Astrocyte of the spinal cord (primary cell): ENCODE data around the gene IL15.
A peak's percentile ranks its signal among the peaks of the same experiment; 100 is the strongest.
"Not testable (repeated sequence)": the region's sequence is repeated elsewhere in the genome, so short reads cannot be mapped to it uniquely, and the experiment has no call there.

Source experiments
- DNase-seq: peaks from one replicate; pipeline ENCODE4 v3.0.0; 2011; ENCODE audit warnings: low read depth, low spot score
- H3K4me3 ChIP-seq: 2 replicates; pipeline ENCODE4 v1.5.1; 2011; ENCODE audit warnings: low read depth, mild to moderate bottlenecking, low read length, moderate library complexity
- in situ Hi-C: cut with HindIII; loops from 2 replicates; pipeline ENCODE4 v1.10.0; 2017; ENCODE audit warnings: low sequenced_read_pairs
- TF ChIP-seq, protein P1 (sequence below): IDR thresholded peaks from 2 replicates; pipeline ENCODE4 v1.5.1; 2012; ENCODE audit warnings: low read depth, mild to moderate bottlenecking, low read length, inconsistent platforms

The IL15 gene

DNA sequence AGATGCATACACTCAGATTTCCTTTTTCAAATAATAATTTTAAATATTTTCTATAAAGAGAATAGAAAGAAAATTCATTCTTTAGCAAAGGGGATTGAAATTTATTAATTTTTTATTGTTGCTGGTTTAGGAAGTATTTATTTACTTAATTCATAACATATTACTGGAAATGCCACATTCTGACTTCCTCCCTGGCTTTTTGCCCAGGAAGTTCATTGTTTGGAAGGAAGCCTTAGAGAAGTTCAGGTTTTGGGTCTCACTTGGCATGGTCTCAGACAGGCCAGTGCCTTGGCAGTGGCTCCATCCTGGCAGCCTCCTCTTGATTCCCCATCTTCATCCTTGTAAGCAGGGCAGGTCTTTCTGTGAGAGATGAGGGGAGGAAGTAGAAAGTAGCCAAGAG, 50.5 kb downstream of the IL15 start:
- peak; percentile 5 for DNase-seq
- no peak overlapping the region for H3K4me3 ChIP-seq
- in situ Hi-C loops: no loop called here
- TF ChIP-seq, protein P1, sequence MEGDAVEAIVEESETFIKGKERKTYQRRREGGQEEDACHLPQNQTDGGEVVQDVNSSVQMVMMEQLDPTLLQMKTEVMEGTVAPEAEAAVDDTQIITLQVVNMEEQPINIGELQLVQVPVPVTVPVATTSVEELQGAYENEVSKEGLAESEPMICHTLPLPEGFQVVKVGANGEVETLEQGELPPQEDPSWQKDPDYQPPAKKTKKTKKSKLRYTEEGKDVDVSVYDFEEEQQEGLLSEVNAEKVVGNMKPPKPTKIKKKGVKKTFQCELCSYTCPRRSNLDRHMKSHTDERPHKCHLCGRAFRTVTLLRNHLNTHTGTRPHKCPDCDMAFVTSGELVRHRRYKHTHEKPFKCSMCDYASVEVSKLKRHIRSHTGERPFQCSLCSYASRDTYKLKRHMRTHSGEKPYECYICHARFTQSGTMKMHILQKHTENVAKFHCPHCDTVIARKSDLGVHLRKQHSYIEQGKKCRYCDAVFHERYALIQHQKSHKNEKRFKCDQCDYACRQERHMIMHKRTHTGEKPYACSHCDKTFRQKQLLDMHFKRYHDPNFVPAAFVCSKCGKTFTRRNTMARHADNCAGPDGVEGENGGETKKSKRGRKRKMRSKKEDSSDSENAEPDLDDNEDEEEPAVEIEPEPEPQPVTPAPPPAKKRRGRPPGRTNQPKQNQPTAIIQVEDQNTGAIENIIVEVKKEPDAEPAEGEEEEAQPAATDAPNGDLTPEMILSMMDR: no peak

DNA sequence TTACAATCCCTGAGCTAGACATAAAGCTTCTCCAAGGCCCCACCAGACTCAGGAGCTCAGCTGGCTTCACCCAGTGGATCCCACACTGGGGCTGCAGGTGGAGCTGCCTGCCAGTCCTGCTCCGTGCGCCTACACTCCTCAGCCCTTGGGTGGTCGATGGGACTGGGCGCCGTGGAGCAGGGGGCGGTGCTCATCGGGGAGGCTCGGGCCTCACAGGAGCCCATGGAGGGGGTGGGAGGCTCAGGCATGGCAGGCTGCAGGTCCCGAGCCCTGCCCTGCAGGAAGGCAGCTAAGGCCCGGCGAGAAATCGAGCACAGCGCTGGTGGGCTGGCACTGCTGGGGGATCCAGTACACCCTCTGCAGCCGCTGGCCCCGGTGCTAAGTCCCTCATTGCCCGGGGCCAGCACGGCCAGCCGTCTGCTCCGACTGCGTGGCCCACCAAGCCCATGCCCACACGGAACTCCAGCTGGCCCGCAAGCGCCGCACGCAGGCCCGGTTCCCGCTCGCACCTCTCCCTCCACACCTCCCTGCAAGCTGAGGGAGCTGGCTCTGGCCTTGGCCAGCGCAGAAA, 53.4 kb downstream of the IL15 start:
- in situ Hi-C loops, H3K4me3 ChIP-seq: not testable (repeated sequence)

DNA sequence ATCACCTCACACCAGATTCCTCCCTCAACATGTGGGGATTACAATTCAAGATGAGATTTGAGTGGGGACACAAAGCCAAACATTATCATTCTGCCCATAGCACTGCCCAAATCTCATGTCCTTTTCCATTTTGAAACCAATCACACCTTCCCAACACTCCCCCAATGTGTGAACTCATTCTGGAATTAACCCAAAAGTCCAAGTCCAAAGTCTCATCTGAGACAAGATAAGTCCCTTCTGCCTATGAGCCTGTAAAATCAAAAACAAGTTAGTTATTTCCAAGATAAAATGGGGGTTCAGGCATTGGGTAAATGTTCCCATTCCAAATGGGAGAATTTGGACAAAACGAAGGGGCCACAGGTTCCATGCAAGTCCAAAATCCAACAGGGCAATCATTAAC, 54.9 kb downstream of the IL15 start:
- DNase-seq, in situ Hi-C loops, H3K4me3 ChIP-seq: not testable (repeated sequence)

More for the DNA sequence above, 53.4 kb downstream of the IL15 start:
- not testable (repeated sequence) for DNase-seq

DNA sequence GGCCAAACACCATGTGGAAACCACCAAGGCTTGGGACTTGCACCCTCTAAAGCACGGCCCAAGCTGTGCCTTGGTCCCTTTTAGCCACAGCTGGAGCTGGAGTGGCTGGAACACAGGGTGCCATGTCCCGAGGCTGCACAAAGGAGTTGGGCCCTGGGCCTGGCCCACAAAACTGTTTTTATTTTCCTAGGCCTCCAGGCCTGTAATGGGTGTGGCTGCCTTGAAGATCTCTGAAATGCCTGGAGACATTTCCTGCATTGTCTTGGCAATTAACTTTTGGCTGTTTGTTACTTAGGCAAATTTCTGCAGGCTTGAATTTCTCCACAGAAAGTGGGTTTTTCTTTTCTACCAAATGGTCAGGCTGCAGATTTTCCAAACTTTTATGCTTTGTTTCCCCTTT, 55.7 kb downstream of the IL15 start:
- TF ChIP-seq, protein P1: no peak
- DNase-seq: no peak
- no peak overlapping the region for H3K4me3 ChIP-seq
- in situ Hi-C loops: no loop called here

DNA sequence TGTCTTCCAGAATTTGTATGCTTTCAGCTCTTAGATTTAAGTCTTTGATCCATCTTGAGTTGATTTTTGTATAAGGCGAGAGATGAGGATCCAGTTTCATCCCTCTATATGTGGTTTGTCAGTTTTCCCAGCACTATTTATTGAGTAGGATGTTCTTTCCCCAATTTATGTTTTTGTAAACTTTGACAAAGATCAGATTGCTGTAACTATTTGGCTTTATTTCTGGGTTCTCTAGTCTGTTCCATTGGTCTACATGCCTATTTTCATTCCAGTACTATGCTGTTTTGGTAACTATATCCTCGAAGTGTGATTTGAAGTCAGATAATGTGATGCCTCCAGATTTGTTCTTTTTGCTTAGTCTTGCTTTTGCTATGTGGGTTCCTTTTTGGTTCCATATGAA, 60.7 kb downstream of the IL15 start:
- H3K4me3 ChIP-seq: no peak overlapping the region
- DNase-seq: no peak
- in situ Hi-C loops: no loop called here
- TF ChIP-seq, protein P1: no peak

DNA sequence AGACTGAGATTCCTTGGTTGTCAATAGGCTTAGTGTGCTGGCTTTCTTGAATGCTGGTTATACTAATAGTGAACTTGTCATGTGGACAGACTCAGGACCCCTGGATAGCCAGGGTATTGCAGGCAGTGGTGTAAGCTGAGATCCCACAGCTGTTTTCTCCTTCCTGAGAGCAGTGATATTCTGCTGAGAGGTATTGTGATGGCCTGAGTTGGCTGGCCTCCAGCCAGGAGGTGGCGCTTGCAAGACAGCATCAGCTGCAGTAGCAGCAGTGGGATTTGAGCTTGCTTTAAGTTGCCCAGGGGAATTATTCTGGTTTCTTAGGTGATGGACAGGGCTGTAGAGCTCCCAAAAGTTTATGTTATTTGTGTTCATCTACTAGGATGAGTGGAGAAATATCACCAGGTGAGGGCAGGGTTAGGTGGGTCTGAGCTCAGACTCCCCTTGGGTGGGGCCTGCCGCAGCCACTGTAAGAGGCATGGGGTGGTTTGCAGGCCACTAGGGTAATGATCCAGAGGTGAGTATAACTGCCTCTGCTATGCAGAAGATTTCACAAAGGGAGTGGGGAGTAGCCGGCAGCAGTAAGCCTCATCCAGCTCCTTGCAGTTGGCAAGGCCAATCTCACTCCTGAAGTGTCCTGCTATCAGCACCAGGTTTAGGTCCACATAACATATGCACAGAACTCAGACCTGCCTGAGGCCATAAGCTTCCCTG, 66.2 kb downstream of the IL15 start:
- H3K4me3 ChIP-seq: no peak overlapping the region
- TF ChIP-seq, protein P1: no peak
- DNase-seq: peak; percentile 23
- in situ Hi-C loops: no loop called here

DNA sequence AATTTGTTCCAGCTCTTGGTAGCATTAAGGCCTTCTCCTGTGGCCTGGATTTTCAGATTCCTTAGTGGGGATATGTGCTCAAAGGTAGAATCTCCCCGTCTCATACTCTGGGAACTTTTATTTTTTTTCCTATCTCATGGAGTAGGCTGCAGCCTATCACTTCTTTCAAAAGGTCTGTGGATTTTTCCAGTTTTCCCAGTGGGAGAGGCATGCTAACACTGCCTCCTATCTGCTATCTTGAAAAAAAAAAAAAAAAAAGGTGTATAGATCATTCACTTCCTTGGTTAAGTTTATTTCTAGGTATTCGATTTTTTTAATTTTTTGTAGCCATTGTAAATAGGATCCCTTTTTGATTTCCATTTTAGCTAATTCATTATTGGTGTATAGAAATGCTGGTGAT, 67.1 kb downstream of the IL15 start:
- TF ChIP-seq, protein P1: no peak
- DNase-seq: no peak
- in situ Hi-C loops: no loop called here
- H3K4me3 ChIP-seq: no peak overlapping the region
